Stimulated activated CD4-positive, alpha-beta T cell treated with anti-CD3 and anti-CD28 coated beads, Interleukin-15, amount 100 ng/mL, for 24 hours (primary cell): Measurements from ENCODE around the gene PHLDA3.
A peak's percentile ranks its signal among the peaks of the same experiment; 100 is the strongest.
"Not testable (repeated sequence)": the region's sequence is repeated elsewhere in the genome, so short reads cannot be mapped to it uniquely, and the experiment has no call there.

Experiments
- DNase-seq: peaks from one replicate; pipeline ENCODE4 v3.0.0-alpha.2; 2020

Gene PHLDA3

GRCh38 chr1:201485184-201485774 is 16.3 kb upstream of the PHLDA3 start:
- no peak for DNase-seq

GRCh38 chr1:201483373-201483949 is 14.5 kb upstream of the PHLDA3 start:
- no peak for DNase-seq

GRCh38 chr1:201482755-201483154 is 13.8 kb upstream of the PHLDA3 start:
- DNase-seq: no peak

GRCh38 chr1:201481761-201482493 is 12.9 kb upstream of the PHLDA3 start:
- peak; percentile 88 for DNase-seq

GRCh38 chr1:201481004-201481380 is 12.0 kb upstream of the PHLDA3 start:
- no peak for DNase-seq

GRCh38 chr1:201480231-201481003 is 11.4 kb upstream of the PHLDA3 start:
- peak; percentile 85 for DNase-seq

- no peak for DNase-seq
These were observed 10.3 kb upstream of the PHLDA3 start for GRCh38 chr1:201479201-201479730.

- not testable (repeated sequence) for DNase-seq
These were observed 9.7 kb upstream of the PHLDA3 start for GRCh38 chr1:201478666-201479065.

- no peak for DNase-seq
These were observed 7.8 kb upstream of the PHLDA3 start for GRCh38 chr1:201476670-201477344.

- no peak for DNase-seq
These were observed 7.1 kb upstream of the PHLDA3 start for GRCh38 chr1:201475915-201476669.

- DNase-seq: no peak
These were observed 6.1 kb upstream of the PHLDA3 start for GRCh38 chr1:201475130-201475529.

- DNase-seq: no peak
These were observed 4.3 kb upstream of the PHLDA3 start for GRCh38 chr1:201473296-201473695.

- not testable (repeated sequence) for DNase-seq
These were observed 3.3 kb upstream of the PHLDA3 start for GRCh38 chr1:201472321-201472720.

GRCh38 chr1:201471772-201472171 is 2.8 kb upstream of the PHLDA3 start:
- DNase-seq: no peak

GRCh38 chr1:201470581-201470980 is 1.6 kb upstream of the PHLDA3 start:
- no peak for DNase-seq

- no peak for DNase-seq
These were observed 672 bp upstream of the PHLDA3 start for GRCh38 chr1:201469645-201470074.

GRCh38 chr1:201468501-201468843 is 516 bp downstream of the PHLDA3 start:
- DNase-seq: peak; percentile 32

GRCh38 chr1:201466492-201466891 is 2.5 kb downstream of the PHLDA3 start:
- no peak for DNase-seq

- no peak for DNase-seq
These were observed 3.2 kb downstream of the PHLDA3 start for GRCh38 chr1:201465698-201466290.

- no peak for DNase-seq
These were observed 5.9 kb downstream of the PHLDA3 start for GRCh38 chr1:201463071-201463552.
